Motor neuron (in vitro differentiated cells): ENCODE results near the gene CYB5RL. TPM values are rescaled to one million over a fixed set of nuclear protein-coding genes. Genes with fewer than 3 reads are reported as not detected.
"Not testable (repeated sequence)": the region's sequence is repeated elsewhere in the genome, so short reads cannot be mapped to it uniquely, and the experiment has no call there.

Experiments used
- ATAC-seq, 8 experiments: fragments of 200-7000 bp; cut with Tn5 transposase; replicated peaks in 6 of 8; 2 replicates each; pipeline ENCODE4 v1.8.0; 2021; ENCODE audit warnings: mild to moderate bottlenecking in 8 of 8, moderate library complexity in 8 of 8
- H3K27ac ChIP-seq, 2 donors: fragments of 250-450 bp; sonication (Bioruptor Pico); 2 replicates each; pipeline ENCODE4 v1.9.0; 2021; ENCODE audit warnings: antibody characterized with exemption in 2 of 2, mild to moderate bottlenecking in 2 of 2, moderate library complexity in 1 of 2
- H3K4me1 ChIP-seq, 2 donors: fragments of 250-450 bp; sonication (Bioruptor Pico); replicated peaks in 1 of 2; 2 replicates each; pipeline ENCODE4 v1.6.1; 2021; ENCODE audit warnings: antibody characterized with exemption in 2 of 2, mild to moderate bottlenecking in 2 of 2, moderate library complexity in 1 of 2
- H3K4me3 ChIP-seq, 5 donors: fragments of 250-450 bp; sonication (Bioruptor Pico); 2 replicates each; pipeline ENCODE4 v1.9.0; 2021; ENCODE audit warnings: antibody characterized with exemption in 5 of 5, mild to moderate bottlenecking in 5 of 5, moderate library complexity in 4 of 5
- WGBS, 10 experiments: fragments of 450-650 bp; shearing (Covaris generic); methylation state at CpG; one replicate each; pipeline ENCODE4 v1.0.0; 2022; 5-methylcytosine and 5-hydroxymethylcytosine counted together
- in situ Hi-C, 9 experiments: fragments of 400-800 bp; cut with MboI; loops; one replicate each; pipeline ENCODE4 v1.15.0; 2021; ENCODE audit warnings: low sequenced_read_pairs in 9 of 9, low pct_unique_long_range_greater_than_20kb in 2 of 9; ENCODE audit not compliant: unreplicated experiment in 9 of 9
- total RNA-seq, 8 experiments: library from RNA; unstranded; fragments of 300-600 nt; gene quantifications; 2 replicates each; pipeline versions ENCODE4 v1.2.3 to v1.2.4, GENCODE V29; 2022

CYB5RL gene
- total RNA-seq, 8 experiments from 2014 or later, result 4.6 to 9.8 (median 5.9) TPM

GRCh38 chr1:54222711-54223110 is 22.9 kb upstream of the CYB5RL start:
- no peak overlapping the region for H3K4me3 ChIP-seq
- H3K27ac ChIP-seq, result no peak overlapping the region
- peaks cover 20 to 28% of the 10 kb centered on the region in 2 donors for H3K4me1 ChIP-seq
- in situ Hi-C loops, result no loop called here
- 67 to 97% (median 82%) methylated on average over 1 to 4 of the region's 6 CpGs; no CpG with 5 or more reads in 3 of the 10 experiments for WGBS, 10 experiments
- no peak for ATAC-seq

GRCh38 chr1:54221867-54222484 is 22.1 kb upstream of the CYB5RL start:
- in situ Hi-C loops, result no loop called here
- no peak overlapping the region for H3K4me3 ChIP-seq
- no peak for ATAC-seq
- no peak overlapping the region for H3K27ac ChIP-seq
- WGBS, 10 experiments, result 86 to 100% (median 95%) methylated on average over 1 to 4 of the region's 7 CpGs; no CpG with 5 or more reads in 5 of the 10 experiments
- H3K4me1 ChIP-seq, result peaks cover 17 to 20% of the 10 kb centered on the region in 2 donors

- in situ Hi-C loops, result no loop called here
- Histone ChIP-seq H3K4me1 (peaks cover 13 to 19% of the 10 kb centered on the region in 2 donors), H3K27ac (no peak overlapping the region), H3K4me3 (no peak overlapping the region)
- WGBS, 10 experiments, result 72 to 100% (median 95%) methylated on average over 1 to 9 of the region's 12 CpGs; no CpG with 5 or more reads in 2 of the 10 experiments
- ATAC-seq, result no peak
Measured at GRCh38 chr1:54221113-54221834, 21.4 kb upstream of the CYB5RL start.

GRCh38 chr1:54220004-54220811 is 20.4 kb upstream of the CYB5RL start:
- peaks cover 13 to 19% of the 10 kb centered on the region in 2 donors for H3K4me1 ChIP-seq
- in situ Hi-C loops, result no loop called here

GRCh38 chr1:54219688-54220003 is 19.8 kb upstream of the CYB5RL start:
- no peak for ATAC-seq
- Histone ChIP-seq H3K27ac (no peak overlapping the region), H3K4me1 (peaks cover 13 to 19% of the 10 kb centered on the region in 2 donors), H3K4me3 (no peak overlapping the region)
- WGBS, 10 experiments, result 0 to 100% (median 87%) methylated on average over 1 to 3 of the region's 3 CpGs; no CpG with 5 or more reads in 1 of the 10 experiments
- in situ Hi-C loops, result no loop called here

More at GRCh38 chr1:54220004-54220811, 20.4 kb upstream of the CYB5RL start:
- WGBS, 10 experiments, result 23 to 68% (median 56%) methylated on average over 3 to 13 of the region's 18 CpGs; no CpG with 5 or more reads in 4 of the 10 experiments
- H3K27ac ChIP-seq, result peak overlapping the region in 1 of 2 donors; percentile 9
- no peak overlapping the region for H3K4me3 ChIP-seq
- ATAC-seq, result peak in 7 of 8 experiments; percentile 29 to 85 (median 82)

GRCh38 chr1:54218883-54219687 is 19.3 kb upstream of the CYB5RL start:
- peak overlapping the region in 1 of 2 donors; percentile 12 for H3K27ac ChIP-seq
- peak in 3 of 8 experiments; percentile 41 to 71 (median 64) for ATAC-seq
- H3K4me1 ChIP-seq, result peaks cover 13 to 19% of the 10 kb centered on the region in 2 donors
- WGBS, 10 experiments, result 50 to 100% (median 92%) methylated on average over 1 to 10 of the region's 11 CpGs; no CpG with 5 or more reads in 3 of the 10 experiments
- H3K4me3 ChIP-seq, result no peak overlapping the region
- in situ Hi-C loops, result no loop called here

GRCh38 chr1:54215523-54215922 is 15.7 kb upstream of the CYB5RL start:
- in situ Hi-C loops, result no loop called here

GRCh38 chr1:54212872-54213271 is 13.0 kb upstream of the CYB5RL start:
- 63 to 100% (median 67%) methylated on average over 1 of the region's 1 CpG; no CpG with 5 or more reads in 5 of the 10 experiments for WGBS, 10 experiments
- H3K4me1 ChIP-seq, result no peaks in the 10 kb centered on the region
- ATAC-seq, result no peak
- no peak overlapping the region for H3K4me3 ChIP-seq
- H3K27ac ChIP-seq, result no peak overlapping the region
- in situ Hi-C loops, result no loop called here

More at GRCh38 chr1:54215523-54215922, 15.7 kb upstream of the CYB5RL start:
- Histone ChIP-seq H3K4me1 (peaks cover 11 to 13% of the 10 kb centered on the region in 2 donors), H3K27ac (no peak overlapping the region), H3K4me3 (no peak overlapping the region)
- WGBS, 10 experiments, result 81 to 100% (median 95%) methylated on average over 1 to 7 of the region's 9 CpGs; no CpG with 5 or more reads in 2 of the 10 experiments
- ATAC-seq, result no peak

- H3K27ac ChIP-seq, in situ Hi-C loops, H3K4me1 ChIP-seq, H3K4me3 ChIP-seq: not testable (repeated sequence)
- ATAC-seq, result peak in 6 of 8 experiments; percentile 12 to 85 (median 60)
- 46 to 100% (median 58%) methylated on average over 1 to 4 of the region's 4 CpGs; no CpG with 5 or more reads in 5 of the 10 experiments for WGBS, 10 experiments
Measured at GRCh38 chr1:54207896-54208295, 8.1 kb upstream of the CYB5RL start.

GRCh38 chr1:54207287-54207686 is 7.5 kb upstream of the CYB5RL start:
- in situ Hi-C loops, result no loop called here
- 0 to 100% (median 90%) methylated on average over 1 of the region's 1 CpG; no CpG with 5 or more reads in 5 of the 10 experiments for WGBS, 10 experiments
- ATAC-seq, result no peak

GRCh38 chr1:54204199-54204598 is 4.4 kb upstream of the CYB5RL start:
- 71 to 100% (median 83%) methylated on average over 3 to 7 of the region's 7 CpGs; no CpG with 5 or more reads in 2 of the 10 experiments for WGBS, 10 experiments

More at GRCh38 chr1:54207287-54207686, 7.5 kb upstream of the CYB5RL start:
- Histone ChIP-seq H3K27ac (no peak overlapping the region), H3K4me3 (no peak overlapping the region), H3K4me1 (no peaks in the 10 kb centered on the region)

GRCh38 chr1:54200519-54200997 is 728 bp upstream of the CYB5RL start:
- Histone ChIP-seq H3K4me1 (peaks cover 13 to 19% of the 10 kb centered on the region in 2 donors), H3K4me3 (peak overlapping the region; percentile 90 to 98 (median 97)), H3K27ac (peak overlapping the region; percentile 82 to 95)
- in situ Hi-C loops, result no loop called here
- 0 to 5% (median 0%) methylated on average over 4 to 14 of the region's 15 CpGs; no CpG with 5 or more reads in 3 of the 10 experiments for WGBS, 10 experiments
- ATAC-seq, result peak in 2 of 8 experiments; percentile 4 to 25

More at GRCh38 chr1:54204199-54204598, 4.4 kb upstream of the CYB5RL start:
- in situ Hi-C loops, result no loop called here
- Histone ChIP-seq H3K4me1 (peaks cover 11 to 15% of the 10 kb centered on the region in 2 donors), H3K4me3 (no peak overlapping the region), H3K27ac (no peak overlapping the region)
- no peak for ATAC-seq
